WTC11 (cell line): ENCODE results near the gene NFXL1. TPM values are rescaled to one million over a fixed set of nuclear protein-coding genes. Genes with fewer than 3 reads are reported as not detected.

Experiments
- CBFB ChIP-seq: sonication (generic); formaldehyde crosslinking; IDR thresholded peaks from 2 replicates; pipeline ENCODE4 v1.8.1; 2022; ENCODE audit warnings: mild to moderate bottlenecking, low read depth, missing genetic modification reagents
- CREM ChIP-seq: sonication (generic); formaldehyde crosslinking; IDR thresholded peaks from 2 replicates; pipeline ENCODE4 v1.8.1; 2022; ENCODE audit warnings: mild to moderate bottlenecking, missing genetic modification reagents, moderate library complexity
- FOXJ3 ChIP-seq: sonication (generic); formaldehyde crosslinking; IDR thresholded peaks from 2 replicates; pipeline ENCODE4 v1.9.0; 2021; ENCODE audit warnings: missing genetic modification reagents, mild to moderate bottlenecking, borderline replicate concordance
- FOXP1 ChIP-seq: sonication (generic); formaldehyde crosslinking; IDR thresholded peaks from 2 replicates; pipeline ENCODE4 v1.8.0; 2022; ENCODE audit warnings: missing genetic modification reagents, mild to moderate bottlenecking, moderate library complexity, borderline replicate concordance
- MXD4 ChIP-seq: fragments of 250-450 bp; sonication (Bioruptor Pico); IDR thresholded peaks from 2 replicates; pipeline ENCODE4 v1.8.0; 2021; ENCODE audit warnings: mild to moderate bottlenecking, moderate library complexity, borderline replicate concordance
- NFATC4 ChIP-seq: fragments of 250-450 bp; sonication (Bioruptor Pico); IDR thresholded peaks from 2 replicates; pipeline ENCODE4 v1.9.0; 2021; ENCODE audit warnings: mild to moderate bottlenecking
- NFYB ChIP-seq: sonication (generic); formaldehyde crosslinking; conservative IDR thresholded peaks from 2 replicates; pipeline ENCODE4 v1.8.0; 2022; ENCODE audit warnings: low read depth, missing genetic modification reagents
- NR1H2 ChIP-seq: sonication (generic); formaldehyde crosslinking; IDR thresholded peaks from 2 replicates; pipeline ENCODE4 v1.9.0; 2021; ENCODE audit warnings: mild to moderate bottlenecking, moderate library complexity, missing genetic modification reagents
- NR3C1 ChIP-seq: sonication (generic); formaldehyde crosslinking; conservative IDR thresholded peaks from 2 replicates; pipeline ENCODE4 v1.8.1; 2023; ENCODE audit warnings: low read depth, mild to moderate bottlenecking, missing genetic modification reagents
- PRRX2 ChIP-seq: fragments of 250-450 bp; sonication (Bioruptor Pico); IDR thresholded peaks from 2 replicates; pipeline ENCODE4 v1.8.0; 2021; ENCODE audit warnings: mild to moderate bottlenecking
- SOX15 ChIP-seq: fragments of 250-450 bp; sonication (Bioruptor Pico); IDR thresholded peaks from 2 replicates; pipeline ENCODE4 v1.9.0; 2021; ENCODE audit warnings: mild to moderate bottlenecking
- TCF7 ChIP-seq: sonication (generic); formaldehyde crosslinking; IDR thresholded peaks from 2 replicates; pipeline ENCODE4 v1.8.0; 2022; ENCODE audit warnings: mild to moderate bottlenecking, low read depth, missing genetic modification reagents, moderate library complexity
- TEAD1 ChIP-seq: sonication (generic); formaldehyde crosslinking; IDR thresholded peaks from 2 replicates; pipeline ENCODE4 v1.8.0; 2022; ENCODE audit warnings: mild to moderate bottlenecking, missing genetic modification reagents
- TEAD4 ChIP-seq: sonication (generic); formaldehyde crosslinking; IDR thresholded peaks from 2 replicates; pipeline ENCODE4 v1.8.0; 2022; ENCODE audit warnings: mild to moderate bottlenecking, missing genetic modification reagents
- ZNF423 ChIP-seq: fragments of 250-450 bp; sonication (Bioruptor Pico); IDR thresholded peaks from 2 replicates; pipeline ENCODE4 v2.1.2; 2022; ENCODE audit warnings: mild to moderate bottlenecking, moderate library complexity
- total RNA-seq: library from RNA; stranded (reverse); gene quantifications from 3 replicates; pipeline ENCODE4 v1.2.3, GENCODE V29; 2021
- TF ChIP-seq, protein P1 (sequence below): fragments of 250-450 bp; sonication (Bioruptor Pico); IDR thresholded peaks from 2 replicates; pipeline ENCODE4 v1.9.0; 2021; ENCODE audit warnings: mild to moderate bottlenecking
- TF ChIP-seq, protein P2 (sequence below): sonication (generic); formaldehyde crosslinking; conservative IDR thresholded peaks from 2 replicates; pipeline ENCODE4 v1.8.1; 2023; ENCODE audit warnings: mild to moderate bottlenecking, low read depth, missing genetic modification reagents, moderate library complexity
- TF ChIP-seq, protein P3 (sequence below): sonication (generic); formaldehyde crosslinking; IDR thresholded peaks from 2 replicates; pipeline ENCODE4 v1.8.1; 2022; ENCODE audit warnings: mild to moderate bottlenecking, moderate library complexity, missing genetic modification reagents
- TF ChIP-seq, protein P4 (sequence below): sonication (generic); formaldehyde crosslinking; IDR thresholded peaks from 2 replicates; pipeline ENCODE4 v1.8.1; 2022; ENCODE audit warnings: mild to moderate bottlenecking, missing genetic modification reagents, moderate library complexity, borderline replicate concordance
- TF ChIP-seq, protein P5 (sequence below): sonication (generic); formaldehyde crosslinking; IDR thresholded peaks from 2 replicates; pipeline ENCODE4 v1.8.0; 2023; ENCODE audit warnings: missing genetic modification reagents
- TF ChIP-seq, protein P6 (sequence below): sonication (generic); formaldehyde crosslinking; IDR thresholded peaks from 2 replicates; pipeline ENCODE4 v1.8.1; 2023; ENCODE audit warnings: mild to moderate bottlenecking, missing genetic modification reagents, moderate library complexity
- TF ChIP-seq, protein P7 (sequence below): sonication (generic); formaldehyde crosslinking; IDR thresholded peaks from 2 replicates; pipeline ENCODE4 v1.8.0; 2022; ENCODE audit warnings: mild to moderate bottlenecking, missing genetic modification reagents
- TF ChIP-seq, protein P8 (sequence below): sonication (generic); formaldehyde crosslinking; IDR thresholded peaks from 2 replicates; pipeline ENCODE4 v1.8.1; 2023; ENCODE audit warnings: mild to moderate bottlenecking, missing genetic modification reagents

Gene NFXL1
- total RNA-seq, 1 experiment from 2014 or later = 30.2 TPM

DNA sequence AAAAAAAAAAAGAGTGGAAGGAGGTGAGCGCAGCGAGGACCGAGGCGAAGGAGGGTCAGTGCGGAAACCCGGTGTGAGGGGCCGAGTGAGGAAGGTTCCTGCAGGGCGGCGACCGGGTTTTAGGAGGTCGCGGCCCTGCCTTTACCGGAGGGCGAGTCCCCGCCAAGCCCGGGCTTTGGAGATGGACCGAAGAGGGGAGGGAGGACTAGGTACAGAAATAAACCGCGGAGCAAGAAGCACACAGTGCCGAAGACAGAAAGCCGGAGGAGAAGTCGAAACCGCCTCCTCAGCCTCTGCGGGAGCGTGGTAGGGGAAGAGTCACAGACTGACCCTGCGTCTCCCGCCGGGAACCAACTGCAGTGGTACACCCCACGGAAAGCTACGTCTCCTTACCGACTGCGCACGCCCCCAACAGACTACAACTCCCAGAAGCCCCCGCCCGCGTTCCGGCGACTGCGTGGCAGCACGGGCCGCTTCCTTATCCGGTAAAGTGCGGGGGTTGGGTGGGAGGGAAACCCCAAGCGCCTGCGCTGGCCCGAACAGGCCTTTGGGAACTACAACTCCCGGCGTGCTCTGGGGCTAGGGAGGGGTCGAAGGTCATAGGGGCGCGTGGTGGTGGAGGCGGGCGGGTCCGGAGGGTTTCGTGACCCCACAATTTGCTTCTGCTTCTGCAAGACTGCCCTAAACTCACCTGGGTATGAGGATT is at the start of gene NFXL1 (continued):
- TF ChIP-seq, protein P1, sequence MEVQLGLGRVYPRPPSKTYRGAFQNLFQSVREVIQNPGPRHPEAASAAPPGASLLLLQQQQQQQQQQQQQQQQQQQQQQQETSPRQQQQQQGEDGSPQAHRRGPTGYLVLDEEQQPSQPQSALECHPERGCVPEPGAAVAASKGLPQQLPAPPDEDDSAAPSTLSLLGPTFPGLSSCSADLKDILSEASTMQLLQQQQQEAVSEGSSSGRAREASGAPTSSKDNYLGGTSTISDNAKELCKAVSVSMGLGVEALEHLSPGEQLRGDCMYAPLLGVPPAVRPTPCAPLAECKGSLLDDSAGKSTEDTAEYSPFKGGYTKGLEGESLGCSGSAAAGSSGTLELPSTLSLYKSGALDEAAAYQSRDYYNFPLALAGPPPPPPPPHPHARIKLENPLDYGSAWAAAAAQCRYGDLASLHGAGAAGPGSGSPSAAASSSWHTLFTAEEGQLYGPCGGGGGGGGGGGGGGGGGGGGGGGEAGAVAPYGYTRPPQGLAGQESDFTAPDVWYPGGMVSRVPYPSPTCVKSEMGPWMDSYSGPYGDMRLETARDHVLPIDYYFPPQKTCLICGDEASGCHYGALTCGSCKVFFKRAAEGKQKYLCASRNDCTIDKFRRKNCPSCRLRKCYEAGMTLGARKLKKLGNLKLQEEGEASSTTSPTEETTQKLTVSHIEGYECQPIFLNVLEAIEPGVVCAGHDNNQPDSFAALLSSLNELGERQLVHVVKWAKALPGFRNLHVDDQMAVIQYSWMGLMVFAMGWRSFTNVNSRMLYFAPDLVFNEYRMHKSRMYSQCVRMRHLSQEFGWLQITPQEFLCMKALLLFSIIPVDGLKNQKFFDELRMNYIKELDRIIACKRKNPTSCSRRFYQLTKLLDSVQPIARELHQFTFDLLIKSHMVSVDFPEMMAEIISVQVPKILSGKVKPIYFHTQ (CRISPR knock-in tag) = no peak
- TF ChIP-seq FOXP1 (CRISPR knock-in tag) (peak; percentile 57), TCF7 (no peak), TEAD4 (CRISPR knock-in tag) (no peak), NFATC4 (CRISPR knock-in tag) (no peak), CREM (no peak), FOXJ3 (CRISPR knock-in tag) (no peak), SOX15 (no peak), NR1H2 (CRISPR knock-in tag) (no peak), CBFB (CRISPR knock-in tag) (no peak), NR3C1 (CRISPR knock-in tag) (no peak), TEAD1 (CRISPR knock-in tag) (no peak; the same call in 1 of the 2 replicates), PRRX2 (CRISPR knock-in tag) (no peak), ZNF423 (no peak), MXD4 (no peak), NFYB (CRISPR knock-in tag) (no peak)
- TF ChIP-seq, protein P2, sequence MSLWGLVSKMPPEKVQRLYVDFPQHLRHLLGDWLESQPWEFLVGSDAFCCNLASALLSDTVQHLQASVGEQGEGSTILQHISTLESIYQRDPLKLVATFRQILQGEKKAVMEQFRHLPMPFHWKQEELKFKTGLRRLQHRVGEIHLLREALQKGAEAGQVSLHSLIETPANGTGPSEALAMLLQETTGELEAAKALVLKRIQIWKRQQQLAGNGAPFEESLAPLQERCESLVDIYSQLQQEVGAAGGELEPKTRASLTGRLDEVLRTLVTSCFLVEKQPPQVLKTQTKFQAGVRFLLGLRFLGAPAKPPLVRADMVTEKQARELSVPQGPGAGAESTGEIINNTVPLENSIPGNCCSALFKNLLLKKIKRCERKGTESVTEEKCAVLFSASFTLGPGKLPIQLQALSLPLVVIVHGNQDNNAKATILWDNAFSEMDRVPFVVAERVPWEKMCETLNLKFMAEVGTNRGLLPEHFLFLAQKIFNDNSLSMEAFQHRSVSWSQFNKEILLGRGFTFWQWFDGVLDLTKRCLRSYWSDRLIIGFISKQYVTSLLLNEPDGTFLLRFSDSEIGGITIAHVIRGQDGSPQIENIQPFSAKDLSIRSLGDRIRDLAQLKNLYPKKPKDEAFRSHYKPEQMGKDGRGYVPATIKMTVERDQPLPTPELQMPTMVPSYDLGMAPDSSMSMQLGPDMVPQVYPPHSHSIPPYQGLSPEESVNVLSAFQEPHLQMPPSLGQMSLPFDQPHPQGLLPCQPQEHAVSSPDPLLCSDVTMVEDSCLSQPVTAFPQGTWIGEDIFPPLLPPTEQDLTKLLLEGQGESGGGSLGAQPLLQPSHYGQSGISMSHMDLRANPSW = no peak
- TF ChIP-seq, protein P3, sequence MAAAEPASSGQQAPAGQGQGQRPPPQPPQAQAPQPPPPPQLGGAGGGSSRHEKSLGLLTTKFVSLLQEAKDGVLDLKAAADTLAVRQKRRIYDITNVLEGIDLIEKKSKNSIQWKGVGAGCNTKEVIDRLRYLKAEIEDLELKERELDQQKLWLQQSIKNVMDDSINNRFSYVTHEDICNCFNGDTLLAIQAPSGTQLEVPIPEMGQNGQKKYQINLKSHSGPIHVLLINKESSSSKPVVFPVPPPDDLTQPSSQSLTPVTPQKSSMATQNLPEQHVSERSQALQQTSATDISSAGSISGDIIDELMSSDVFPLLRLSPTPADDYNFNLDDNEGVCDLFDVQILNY = no peak; the same call in 1 of the 2 replicates
- TF ChIP-seq, protein P4, sequence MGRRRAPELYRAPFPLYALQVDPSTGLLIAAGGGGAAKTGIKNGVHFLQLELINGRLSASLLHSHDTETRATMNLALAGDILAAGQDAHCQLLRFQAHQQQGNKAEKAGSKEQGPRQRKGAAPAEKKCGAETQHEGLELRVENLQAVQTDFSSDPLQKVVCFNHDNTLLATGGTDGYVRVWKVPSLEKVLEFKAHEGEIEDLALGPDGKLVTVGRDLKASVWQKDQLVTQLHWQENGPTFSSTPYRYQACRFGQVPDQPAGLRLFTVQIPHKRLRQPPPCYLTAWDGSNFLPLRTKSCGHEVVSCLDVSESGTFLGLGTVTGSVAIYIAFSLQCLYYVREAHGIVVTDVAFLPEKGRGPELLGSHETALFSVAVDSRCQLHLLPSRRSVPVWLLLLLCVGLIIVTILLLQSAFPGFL (CRISPR knock-in tag) = no peak
- TF ChIP-seq, protein P5, sequence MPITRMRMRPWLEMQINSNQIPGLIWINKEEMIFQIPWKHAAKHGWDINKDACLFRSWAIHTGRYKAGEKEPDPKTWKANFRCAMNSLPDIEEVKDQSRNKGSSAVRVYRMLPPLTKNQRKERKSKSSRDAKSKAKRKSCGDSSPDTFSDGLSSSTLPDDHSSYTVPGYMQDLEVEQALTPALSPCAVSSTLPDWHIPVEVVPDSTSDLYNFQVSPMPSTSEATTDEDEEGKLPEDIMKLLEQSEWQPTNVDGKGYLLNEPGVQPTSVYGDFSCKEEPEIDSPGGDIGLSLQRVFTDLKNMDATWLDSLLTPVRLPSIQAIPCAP (CRISPR knock-in tag) = no peak
- TF ChIP-seq, protein P6, sequence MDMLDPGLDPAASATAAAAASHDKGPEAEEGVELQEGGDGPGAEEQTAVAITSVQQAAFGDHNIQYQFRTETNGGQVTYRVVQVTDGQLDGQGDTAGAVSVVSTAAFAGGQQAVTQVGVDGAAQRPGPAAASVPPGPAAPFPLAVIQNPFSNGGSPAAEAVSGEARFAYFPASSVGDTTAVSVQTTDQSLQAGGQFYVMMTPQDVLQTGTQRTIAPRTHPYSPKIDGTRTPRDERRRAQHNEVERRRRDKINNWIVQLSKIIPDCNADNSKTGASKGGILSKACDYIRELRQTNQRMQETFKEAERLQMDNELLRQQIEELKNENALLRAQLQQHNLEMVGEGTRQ (CRISPR knock-in tag) = peak; percentile 73
- TF ChIP-seq, protein P7, sequence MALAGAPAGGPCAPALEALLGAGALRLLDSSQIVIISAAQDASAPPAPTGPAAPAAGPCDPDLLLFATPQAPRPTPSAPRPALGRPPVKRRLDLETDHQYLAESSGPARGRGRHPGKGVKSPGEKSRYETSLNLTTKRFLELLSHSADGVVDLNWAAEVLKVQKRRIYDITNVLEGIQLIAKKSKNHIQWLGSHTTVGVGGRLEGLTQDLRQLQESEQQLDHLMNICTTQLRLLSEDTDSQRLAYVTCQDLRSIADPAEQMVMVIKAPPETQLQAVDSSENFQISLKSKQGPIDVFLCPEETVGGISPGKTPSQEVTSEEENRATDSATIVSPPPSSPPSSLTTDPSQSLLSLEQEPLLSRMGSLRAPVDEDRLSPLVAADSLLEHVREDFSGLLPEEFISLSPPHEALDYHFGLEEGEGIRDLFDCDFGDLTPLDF (CRISPR knock-in tag) = no peak
- TF ChIP-seq, protein P8, sequence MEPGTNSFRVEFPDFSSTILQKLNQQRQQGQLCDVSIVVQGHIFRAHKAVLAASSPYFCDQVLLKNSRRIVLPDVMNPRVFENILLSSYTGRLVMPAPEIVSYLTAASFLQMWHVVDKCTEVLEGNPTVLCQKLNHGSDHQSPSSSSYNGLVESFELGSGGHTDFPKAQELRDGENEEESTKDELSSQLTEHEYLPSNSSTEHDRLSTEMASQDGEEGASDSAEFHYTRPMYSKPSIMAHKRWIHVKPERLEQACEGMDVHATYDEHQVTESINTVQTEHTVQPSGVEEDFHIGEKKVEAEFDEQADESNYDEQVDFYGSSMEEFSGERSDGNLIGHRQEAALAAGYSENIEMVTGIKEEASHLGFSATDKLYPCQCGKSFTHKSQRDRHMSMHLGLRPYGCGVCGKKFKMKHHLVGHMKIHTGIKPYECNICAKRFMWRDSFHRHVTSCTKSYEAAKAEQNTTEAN (CRISPR knock-in tag) = 0 out of 2 replicates have a peak, but pooled peaks have one; percentile 23
